Activated CD4-positive, alpha-beta T cell treated with anti-CD3 and anti-CD28 coated beads, Interleukin-2, Interleukin-4, amounts not matched to agents 100 ng/mL and 50 ng/mL, durations not matched to agents 16 hours and 8 hours (primary cell): ENCODE data around the gene RAD51B.
"Not testable (repeated sequence)": the region's sequence is repeated elsewhere in the genome, so short reads cannot be mapped to it uniquely, and the experiment has no call there.

Source experiments
- DNase-seq: peaks from one replicate; pipeline ENCODE4 v3.0.0-alpha.2; 2020; ENCODE audit warnings: low spot score

The RAD51B gene

DNA sequence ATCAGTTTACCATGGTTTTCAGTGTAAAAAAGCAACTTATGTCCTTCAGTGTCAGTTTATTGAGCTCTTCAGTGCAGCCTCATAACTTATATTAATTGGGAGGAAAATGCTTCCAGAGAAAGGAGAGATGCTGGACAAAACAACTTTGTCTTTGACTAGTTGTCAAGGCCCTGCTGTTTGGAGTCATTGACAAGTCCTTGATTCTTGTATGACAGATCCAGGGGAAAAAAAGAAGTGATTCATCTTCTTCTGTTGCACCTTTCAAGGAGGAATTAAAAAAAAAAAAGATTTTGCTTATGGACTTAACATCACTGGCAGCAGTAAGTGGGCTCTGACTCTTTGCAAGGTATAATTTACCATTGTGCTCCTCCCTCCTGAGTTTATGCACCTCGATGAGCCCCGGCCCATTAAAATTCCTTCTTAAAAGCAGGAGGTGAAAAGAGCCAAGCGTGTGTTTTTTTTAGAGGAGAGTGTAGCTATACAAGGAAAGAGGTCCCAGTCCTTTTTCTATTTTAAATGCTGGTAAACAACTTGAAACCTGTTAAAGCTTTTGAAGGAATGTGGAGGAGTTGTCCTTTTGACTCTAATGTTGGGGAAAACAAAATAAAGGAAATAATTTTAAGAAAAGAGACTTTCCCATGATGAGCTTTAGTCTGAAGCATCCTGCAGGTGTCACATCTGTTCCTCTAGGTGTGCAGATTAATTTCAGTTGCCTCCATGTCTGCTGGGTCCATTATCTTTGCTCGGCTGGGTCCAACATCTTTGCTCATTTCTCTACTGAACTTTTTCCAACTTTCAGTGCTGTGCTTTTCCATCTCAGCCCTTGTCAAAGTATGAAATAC lies 431.6 kb downstream of the RAD51B start:
- no peak for DNase-seq

DNA sequence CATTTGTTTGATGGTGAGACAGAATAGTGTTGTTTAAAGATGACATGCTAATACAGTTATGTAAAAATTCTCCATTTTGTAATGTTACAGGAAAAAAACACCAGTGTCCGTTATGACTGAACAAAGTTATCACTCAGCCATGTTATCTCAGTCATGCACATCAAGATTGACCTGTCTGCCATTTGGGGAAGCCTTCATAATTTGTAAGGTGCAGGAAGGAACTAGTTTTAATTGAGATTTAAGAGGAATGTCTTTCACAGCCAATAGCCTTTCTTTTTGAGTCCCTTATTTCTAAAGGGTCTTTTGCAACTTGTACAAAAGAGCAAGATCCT lies 432.2 kb downstream of the RAD51B start:
- no peak for DNase-seq

DNA sequence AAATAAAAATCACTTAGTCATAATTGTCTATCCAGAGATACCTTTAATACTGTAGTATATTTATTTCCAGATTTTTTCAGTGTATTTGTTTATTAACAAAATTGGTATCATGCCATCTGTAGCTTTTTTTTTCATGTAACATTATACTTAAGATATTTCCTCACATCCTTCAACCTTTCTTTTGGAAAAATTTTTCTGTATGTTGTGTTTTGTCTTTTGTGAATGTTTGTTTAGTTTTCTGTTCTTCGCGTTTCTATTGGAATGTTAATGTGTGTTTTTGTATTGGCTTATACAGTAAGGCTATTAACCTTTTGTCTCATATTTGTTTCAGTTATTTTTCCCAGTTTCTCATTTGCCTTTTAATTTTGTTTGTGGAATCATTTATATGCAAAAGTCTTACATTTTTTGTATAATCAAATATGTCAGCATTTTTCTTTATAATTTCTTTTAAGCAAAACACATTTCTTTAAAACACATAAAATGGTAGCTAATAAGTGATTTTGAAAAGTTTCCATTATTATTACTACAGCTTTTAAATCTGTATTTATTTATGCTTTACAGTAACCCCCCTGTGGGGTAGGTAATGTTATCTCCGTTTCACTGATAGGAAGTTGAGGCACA lies 433.7 kb downstream of the RAD51B start:
- no peak for DNase-seq

DNA sequence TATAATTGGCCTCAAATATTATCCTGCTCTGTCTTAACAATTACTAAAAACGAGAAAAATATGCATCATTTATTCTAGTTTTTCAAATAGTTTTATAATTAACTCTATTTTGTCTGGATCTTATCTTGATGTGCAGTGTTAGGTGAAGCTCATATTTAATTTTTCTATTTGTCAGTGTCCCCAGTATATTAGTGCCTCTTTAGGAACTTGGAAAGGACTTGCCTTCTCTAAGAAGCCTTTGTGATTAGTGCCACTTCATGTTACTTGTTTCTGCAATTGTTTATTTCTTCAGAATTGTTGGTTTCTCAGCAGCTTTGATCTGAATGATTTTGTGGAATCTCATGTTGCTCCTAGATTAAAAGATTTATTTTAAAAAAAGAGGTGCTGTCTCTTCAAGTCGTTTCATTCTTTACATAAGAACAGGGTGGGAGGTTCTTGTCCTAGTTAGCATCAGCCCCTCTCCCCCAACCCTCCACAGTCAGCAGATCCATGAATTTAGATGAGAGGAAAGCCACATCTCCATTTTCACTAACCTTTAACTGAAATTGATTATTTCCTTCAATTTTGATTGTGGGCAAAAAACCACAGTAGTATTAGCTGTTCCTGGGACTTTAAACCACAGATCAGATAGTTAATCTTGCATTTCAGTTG lies 434.4 kb downstream of the RAD51B start:
- DNase-seq = no peak

DNA sequence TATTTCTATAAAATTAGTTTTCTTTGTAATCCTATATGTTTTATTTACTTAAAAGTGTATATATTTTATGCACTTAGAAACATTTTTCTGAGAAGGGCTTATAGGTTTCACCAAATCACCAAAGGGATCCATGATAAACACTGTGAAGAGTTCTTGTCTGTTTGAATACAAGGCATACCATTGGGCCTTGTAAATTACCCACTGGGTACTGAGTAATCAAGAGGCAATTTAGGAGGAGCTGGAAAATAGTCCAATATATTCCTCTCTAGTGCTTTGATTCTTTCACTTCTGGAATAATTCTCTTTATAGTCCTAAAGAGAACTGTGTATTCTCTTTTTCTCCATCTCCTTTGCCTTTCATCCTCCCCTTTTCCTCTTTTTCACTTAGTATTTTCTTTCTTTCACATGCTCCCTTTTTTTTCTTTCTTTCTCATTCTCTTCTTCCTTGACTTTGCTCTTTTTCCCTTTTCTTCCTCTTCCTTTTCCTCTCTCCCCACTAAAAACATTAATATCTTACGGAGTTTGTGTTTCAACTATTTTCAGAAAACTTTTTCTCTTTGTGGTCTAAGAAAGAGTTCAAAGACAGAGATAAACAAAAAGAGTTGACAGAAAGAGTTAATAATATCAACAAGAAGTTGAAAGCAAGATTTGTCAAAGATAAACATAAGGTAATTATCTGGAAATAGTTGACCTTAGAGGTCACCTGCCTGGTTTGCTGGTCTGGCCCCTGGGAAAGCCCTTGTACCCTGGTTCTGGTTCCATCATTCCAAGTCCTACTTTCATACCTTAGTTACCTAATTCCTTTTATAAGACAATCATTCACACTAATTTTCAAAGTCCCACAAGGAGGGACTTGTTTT lies 435.3 kb downstream of the RAD51B start:
- DNase-seq = no peak

DNA sequence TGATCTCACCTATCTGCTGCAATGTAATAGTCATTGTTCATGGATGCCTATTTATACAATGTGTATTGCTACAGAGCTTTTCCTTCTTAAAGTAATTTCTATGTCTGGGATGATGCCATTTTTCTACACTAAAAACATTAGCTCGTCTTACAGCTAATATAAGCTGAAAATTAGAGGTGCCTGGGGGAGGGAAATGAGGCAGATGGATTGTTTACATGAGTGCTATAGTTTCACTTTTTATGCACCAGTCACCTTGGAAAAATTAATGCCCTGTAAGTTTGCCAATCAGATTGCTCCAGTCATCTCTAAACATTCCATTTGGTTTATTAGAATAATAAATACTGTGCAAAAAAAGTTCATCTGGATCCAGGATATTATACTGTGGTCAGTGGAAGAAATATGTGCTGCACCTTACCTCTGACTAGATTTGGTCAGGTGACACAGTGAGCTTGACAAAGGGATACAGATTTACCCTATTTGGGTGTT lies 436.2 kb downstream of the RAD51B start:
- no peak for DNase-seq

DNA sequence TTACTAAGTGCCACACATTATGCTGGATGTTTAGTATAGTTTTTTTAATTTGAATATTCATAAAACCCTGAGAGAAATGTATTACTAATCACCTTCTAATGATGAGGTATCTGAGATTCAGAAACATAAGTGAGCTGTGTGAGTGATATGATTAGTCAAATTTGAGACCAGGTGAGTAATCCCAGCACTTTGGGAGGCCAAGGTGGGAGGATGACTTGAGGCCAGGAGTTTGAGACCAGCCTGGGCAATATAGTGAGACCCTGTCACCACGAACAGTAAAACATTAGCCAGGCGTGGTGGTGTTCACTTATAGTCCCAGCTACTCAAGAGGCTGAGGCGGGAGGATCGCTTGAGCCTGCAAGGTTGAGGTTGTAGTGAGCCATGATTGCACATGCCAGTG lies 438.4 kb downstream of the RAD51B start:
- no peak for DNase-seq

DNA sequence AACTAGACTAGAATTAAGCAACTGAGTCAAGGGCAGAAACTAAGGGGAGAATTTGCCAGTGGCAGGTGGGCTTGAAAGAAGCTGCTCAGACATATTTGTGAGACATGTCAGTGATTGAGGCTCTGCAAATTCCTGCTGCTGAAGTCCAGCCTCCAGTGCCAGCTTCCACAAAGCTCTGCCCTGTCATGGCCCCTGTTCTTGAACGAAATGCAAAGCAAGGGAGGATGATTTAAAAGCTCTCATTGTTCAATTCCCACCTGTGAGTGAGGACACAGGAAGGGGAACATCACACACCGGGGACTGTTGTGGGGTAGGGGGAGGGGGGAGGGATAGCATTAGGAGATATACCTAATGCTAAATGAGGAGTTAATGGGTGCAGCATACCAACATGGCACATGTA lies 439.4 kb downstream of the RAD51B start:
- not testable (repeated sequence) for DNase-seq

DNA sequence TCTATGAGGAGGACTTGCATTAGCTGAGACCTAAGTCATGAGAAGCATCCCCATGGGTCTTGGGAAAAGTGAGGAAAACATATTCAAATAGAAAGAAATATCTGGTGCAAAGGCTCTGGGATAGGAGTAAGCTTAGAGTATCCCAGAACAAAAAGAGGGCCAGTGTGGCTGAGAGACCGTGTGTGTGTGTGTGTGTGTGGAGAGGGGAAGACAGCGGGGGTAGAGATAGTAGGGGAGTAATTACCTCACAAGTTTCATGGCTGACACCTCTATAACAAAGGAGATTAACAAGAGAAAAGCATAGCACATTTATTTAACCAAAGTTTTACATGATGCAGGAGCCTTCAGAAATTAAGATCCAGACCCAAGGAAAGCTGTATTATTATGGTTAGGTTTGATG lies 440.5 kb downstream of the RAD51B start:
- DNase-seq = no peak

DNA sequence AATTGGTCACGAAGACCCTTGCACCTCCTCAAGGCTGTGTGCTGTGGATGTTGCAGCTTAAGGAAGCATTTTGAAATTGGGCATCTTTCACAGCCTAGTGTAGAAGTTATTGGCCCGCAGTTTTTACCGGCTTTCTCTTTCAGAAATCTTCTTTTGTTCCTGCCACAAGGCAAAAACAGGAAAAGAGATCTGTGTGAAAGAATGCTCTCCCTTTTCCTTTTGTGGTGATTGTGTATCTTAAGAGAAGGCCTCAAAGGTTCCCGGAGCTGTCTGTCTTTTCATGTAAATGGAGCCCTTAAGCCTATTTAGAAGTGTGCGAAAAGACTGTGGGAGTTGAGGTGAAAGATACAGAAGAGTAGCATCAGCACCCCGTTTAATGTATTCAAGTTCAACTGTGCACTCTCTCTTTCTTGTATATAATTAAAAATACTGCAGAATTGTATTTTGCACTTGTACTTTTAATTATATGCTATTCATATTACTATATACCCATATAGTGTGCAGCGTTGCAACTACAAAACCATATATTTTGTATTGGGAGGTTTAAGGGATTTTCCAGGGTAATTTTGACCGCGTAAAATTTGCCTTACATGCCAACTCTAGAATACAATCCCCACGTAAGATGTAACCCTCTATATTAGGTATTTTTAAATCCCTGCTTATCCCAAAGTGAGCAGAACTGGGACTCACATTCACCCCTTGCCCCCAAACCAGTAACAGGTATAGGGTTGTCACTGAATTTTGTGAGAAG lies 441.7 kb downstream of the RAD51B start:
- no peak for DNase-seq

DNA sequence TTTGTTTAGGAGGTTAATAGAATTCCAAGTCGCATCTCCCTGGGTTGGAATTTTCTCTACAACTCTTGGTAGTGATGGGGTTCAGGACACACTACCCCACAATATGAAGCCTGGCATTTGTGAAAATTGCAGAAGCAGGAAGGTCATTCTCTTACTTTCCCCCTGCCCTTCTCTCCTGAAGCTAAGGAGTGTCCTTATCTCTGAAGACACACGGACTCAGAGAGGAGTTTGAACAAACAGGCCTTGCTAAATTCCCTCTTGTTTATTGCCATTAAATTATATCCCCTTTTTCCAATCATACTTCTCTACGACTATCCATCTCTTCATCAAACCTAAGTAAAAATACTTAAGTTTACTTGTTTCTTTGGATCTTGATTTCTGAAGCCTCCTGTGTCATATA lies 443.0 kb downstream of the RAD51B start:
- DNase-seq = no peak

DNA sequence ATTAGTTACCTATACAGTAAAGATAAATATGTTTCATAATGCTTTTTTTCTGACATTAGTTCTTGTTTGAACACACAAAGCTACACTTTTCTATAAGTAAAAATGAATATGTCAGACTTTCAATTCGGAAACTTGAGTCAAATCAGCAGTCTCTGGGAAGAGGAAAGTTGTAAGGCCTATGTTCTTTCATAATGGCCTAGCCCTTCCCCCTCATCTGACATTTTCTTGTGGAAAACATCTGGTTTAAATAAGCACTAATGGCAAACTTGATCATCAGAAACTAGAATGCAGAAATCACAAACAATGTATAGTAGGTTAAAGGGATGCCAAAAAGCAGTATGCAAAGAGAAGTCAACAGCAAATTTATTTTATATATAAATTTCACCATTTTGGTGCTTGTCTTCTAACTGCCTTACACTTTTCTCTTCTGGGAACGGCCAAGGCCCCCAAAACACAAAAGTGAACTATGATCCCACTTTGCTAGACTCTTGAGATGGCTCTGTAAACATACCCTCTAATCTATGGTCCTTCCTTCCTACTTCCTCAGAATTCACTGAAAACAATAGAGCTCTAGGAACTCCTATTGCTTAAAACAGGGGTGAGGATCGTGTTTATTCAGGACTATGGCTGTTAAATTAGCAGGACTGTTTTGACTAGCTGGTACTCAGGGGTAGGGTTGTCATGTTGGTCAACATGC lies 444.1 kb downstream of the RAD51B start:
- DNase-seq = no peak

DNA sequence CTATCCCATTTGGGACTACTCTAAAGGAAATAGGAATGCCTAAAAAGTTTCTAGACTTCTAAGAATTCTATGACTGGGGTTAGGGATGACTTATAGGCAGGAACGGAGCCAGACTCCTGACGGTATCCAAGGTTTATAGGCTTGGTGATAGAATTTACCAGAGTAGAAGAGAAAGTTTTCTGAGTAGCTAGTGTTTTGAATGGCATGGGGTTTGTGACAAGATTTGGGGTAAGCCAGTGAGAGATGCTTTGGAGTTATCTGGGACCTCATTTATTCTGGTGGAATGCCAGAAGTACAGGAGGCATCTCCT lies 444.6 kb downstream of the RAD51B start:
- DNase-seq = no peak

DNA sequence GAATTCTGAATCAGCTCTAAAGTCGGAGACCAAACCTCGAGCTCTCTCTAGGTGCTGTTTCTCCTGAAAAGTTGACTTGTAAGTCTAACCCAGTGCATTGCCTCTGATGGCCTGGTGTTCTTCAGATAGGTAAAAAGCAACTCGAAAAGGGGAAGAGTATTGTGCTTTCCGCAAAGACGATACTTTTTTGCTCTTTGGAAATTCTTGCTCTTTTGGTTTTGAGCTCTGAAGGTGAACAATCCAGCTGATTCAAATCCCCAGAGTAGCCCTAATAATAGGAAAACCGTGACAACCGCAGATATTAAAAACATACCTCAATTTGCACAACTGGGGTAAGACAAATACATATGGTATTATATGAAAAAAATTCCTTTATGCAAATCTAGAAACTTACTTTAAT lies 447.4 kb downstream of the RAD51B start:
- no peak for DNase-seq

DNA sequence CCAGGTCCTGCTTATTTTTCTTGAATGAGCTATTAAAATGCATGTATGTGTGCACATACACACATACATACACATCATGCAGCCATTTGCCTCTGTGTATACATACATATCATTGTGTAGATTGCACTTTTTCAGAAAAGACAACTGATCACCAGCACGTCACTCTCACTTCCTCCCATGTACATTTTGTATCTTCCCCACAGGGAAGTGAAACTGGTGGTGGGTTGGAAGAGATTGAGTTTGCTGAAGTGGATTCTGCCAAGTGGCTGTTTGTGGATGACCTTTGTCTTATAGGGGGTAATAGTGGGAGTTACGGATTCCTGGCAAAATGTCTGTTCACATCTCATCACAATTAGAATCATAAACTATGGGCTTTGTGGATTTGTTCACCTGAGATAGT lies 448.6 kb downstream of the RAD51B start:
- no peak for DNase-seq

DNA sequence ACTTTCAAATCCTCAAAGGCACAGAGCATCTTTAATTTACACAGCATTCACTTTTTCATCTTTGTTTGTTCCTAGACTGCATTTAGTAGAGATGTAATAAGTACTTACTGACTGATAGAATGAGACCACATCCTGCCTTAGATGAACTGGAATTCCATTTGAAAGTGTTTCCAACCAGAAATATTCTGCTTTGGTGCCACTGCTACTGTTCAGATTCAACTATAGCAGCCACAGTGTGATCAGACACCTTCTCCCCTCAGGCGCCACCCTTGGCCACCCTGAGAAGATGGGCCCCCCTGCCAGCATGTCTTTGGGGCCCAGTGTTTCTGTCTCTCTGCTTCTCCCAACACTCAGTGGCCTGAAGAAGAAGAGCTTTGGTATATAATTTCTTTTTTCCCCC lies 449.1 kb downstream of the RAD51B start:
- no peak for DNase-seq

DNA sequence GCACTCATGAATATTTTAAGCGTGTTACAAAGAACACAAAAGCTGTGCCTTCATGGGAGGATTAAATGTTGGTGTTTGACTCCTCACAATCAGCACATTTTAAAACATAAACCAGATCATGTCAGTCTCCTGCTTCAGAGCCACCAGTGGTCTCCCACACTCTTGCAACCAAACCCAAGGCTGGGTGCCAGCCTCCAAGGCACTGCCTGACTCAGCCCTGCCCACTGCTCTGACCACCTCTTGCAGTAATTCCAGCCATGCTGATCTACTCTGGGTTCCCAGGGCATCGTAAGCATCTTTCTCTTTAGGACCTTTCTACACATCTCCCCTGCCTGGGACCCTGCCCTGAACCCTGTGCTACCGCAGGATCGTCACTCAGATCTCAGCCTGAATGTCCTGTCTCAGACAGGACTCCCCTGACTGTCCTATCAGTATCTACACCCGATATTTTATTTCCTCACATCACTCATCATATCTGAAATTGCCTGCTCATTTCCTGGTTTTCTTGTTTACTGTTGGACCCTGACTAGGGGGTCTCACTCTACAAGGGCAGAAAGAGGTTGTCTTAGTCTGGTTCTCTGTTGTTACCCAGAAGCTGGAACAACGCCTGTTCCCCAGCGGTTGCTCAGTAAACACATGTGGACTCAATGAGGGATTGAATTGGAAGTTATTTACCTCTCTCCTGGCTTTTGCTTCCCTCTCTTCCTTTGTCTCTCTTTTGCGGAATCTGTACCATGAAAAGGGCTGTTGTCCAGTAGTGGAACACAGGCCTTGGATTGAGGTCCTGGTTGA lies 449.8 kb downstream of the RAD51B start:
- no peak for DNase-seq

DNA sequence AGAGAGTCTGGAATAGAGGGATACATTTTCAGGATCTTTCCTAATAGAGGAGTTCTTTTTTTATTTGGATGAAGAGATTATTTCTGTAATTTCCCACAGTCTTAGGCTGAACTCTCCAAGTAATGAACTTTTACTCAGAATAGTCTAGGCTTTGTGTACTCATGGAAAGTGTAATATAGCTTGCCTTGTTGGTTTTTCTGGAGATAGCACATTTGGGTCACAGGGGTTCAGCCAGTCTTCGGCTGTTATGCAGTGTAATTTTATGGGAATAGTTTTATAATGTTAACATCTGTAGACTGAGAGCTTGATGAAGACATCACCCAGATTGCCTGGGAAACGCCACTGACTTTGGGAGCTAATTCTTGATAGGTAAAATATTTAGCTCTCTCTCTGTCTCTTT lies 450.8 kb downstream of the RAD51B start:
- DNase-seq = no peak

DNA sequence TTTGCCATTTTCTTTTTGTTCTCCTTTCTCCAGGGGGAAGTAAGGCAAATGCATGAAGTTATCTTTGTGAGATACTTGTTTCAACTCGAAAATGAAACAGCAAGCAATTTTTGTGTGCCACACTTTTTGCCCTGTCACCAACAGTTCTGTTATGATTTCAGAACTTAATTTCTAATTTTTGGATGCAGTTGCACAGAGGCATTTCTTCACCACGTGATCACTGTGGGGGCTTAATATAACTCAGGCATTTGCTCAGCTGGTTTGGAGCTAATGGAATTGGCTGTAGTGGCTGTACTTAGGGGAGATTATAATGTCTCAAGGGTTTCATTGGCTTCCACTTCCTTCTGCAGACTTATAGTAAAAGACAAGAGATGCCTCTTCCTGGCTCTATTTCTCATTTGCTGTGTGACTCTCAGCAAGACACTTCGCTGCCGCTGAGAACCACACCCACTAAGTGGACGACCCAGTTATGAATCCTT lies 452.4 kb downstream of the RAD51B start:
- no peak for DNase-seq

DNA sequence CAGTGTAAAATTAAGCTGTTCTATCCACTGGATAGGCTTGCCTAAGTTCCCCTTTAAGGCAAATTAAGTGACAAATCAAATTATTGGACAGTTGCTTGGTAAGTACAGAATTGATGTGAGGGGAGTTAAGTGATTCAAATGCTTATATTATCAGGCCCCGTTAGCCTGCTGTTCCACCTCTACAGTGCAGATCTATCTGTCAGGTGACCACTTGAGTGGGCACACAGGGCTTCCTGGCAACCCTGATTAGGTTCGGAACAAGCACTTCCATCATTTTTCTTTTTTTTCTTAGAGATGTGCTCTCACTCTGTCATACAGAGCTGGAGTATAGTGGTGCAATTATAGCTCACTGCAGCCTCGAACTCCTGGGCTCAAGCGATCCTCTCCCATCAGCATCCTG lies 453.8 kb downstream of the RAD51B start:
- no peak for DNase-seq
